ENCODE results near the gene MACROD1. TPM values are rescaled to one million over a fixed set of nuclear protein-coding genes. Genes with fewer than 3 reads are reported as not detected.

The MACROD1 gene
- total and polyA plus RNA-seq, 2 of the 13 experiments (the other 11 are each of a cell fraction or from before 2014, with no cell fraction given): 23.1 to 34.5 TPM

DNA sequence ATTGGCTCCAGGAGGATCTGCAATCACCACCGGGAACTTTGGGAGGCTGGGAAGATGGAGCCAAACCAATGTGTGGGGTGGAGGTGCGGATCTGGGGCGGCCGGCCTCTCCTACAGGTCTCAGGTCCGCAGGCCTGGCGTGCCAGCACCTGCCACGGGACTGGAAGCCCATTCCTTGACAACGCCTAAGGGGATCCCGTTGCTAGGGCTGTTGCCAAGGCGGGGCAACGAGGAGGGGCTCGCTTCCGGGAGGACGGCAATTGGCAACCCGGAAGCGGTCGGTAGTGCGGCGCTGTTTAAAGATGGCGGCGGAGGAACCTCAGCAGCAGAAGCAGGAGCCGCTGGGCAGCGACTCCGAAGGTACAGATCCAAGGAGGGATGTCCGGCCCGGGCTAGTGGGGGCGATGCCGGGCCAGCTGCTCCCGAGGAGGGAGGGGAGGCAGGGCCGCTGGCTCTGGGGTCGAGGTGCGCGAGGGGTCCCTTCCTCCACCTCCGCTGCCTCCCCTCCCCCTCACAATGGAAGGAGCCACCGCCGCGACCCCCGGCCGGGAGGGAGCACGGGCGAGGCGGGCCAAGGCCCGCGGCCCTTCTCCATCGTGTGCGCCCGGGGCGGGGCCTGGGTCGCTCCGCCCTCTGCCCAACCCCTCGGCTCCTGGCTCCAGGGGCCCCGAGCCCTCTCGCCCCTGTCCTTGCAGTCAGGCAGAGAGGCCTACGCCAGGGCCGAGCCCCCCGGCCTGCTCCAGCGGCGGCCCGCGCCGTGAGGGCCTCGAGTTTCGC is 179.6 kb downstream of the MACROD1 start, which contains the start of gene OTUB1 (continued):
- TF ChIP-seq, protein P1, sequence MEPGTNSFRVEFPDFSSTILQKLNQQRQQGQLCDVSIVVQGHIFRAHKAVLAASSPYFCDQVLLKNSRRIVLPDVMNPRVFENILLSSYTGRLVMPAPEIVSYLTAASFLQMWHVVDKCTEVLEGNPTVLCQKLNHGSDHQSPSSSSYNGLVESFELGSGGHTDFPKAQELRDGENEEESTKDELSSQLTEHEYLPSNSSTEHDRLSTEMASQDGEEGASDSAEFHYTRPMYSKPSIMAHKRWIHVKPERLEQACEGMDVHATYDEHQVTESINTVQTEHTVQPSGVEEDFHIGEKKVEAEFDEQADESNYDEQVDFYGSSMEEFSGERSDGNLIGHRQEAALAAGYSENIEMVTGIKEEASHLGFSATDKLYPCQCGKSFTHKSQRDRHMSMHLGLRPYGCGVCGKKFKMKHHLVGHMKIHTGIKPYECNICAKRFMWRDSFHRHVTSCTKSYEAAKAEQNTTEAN (CRISPR knock-in tag; conservative IDR thresholded peaks at IDR 0.05): 0 out of 2 replicates have a peak, but pooled peaks have one; percentile 61
- TF ChIP-seq, protein P2, sequence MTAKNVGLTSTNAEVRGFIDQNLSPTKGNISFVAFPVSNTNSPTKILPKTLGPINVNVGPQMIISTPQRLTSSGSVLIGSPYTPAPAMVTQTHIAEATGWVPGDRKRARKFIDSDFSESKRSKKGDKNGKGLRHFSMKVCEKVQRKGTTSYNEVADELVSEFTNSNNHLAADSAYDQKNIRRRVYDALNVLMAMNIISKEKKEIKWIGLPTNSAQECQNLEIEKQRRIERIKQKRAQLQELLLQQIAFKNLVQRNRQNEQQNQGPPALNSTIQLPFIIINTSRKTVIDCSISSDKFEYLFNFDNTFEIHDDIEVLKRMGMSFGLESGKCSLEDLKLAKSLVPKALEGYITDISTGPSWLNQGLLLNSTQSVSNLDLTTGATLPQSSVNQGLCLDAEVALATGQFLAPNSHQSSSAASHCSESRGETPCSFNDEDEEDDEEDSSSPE (CRISPR knock-in tag; IDR thresholded peaks at IDR 0.05): peak; percentile 72
- TF ChIP-seq ZNF766 (CRISPR knock-in tag; IDR thresholded peaks at IDR 0.05; ENCODE audit: borderline replicate concordance) (peak; percentile 91), ZMAT3 (CRISPR knock-in tag; conservative IDR thresholded peaks at IDR 0.05) (0 out of 2 replicates have a peak, but pooled peaks have one; percentile 80), ZNF10 (CRISPR knock-in tag; IDR thresholded peaks at IDR 0.05; ENCODE audit: borderline replicate concordance, low read depth) (no peak), HNF4G (IDR thresholded peaks at IDR 0.05; ENCODE audit: borderline replicate concordance, low read depth, low read length) (no peak), HNF4G (CRISPR knock-in tag; IDR thresholded peaks at IDR 0.05; ENCODE audit: borderline replicate concordance, low read depth) (no peak), NBN (conservative IDR thresholded peaks at IDR 0.05) (no peak), KMT2A (CRISPR knock-in tag; IDR thresholded peaks at IDR 0.05) (peak; percentile 76), MED1 (CRISPR knock-in tag; IDR thresholded peaks at IDR 0.05) (peak; percentile 71), SMAD3 (CRISPR knock-in tag; IDR thresholded peaks at IDR 0.05) (peak; percentile 87; the same call in 1 of the 2 replicates), ZNF3 (CRISPR knock-in tag; IDR thresholded peaks at IDR 0.05) (no peak)
- TF ChIP-seq, protein P3, sequence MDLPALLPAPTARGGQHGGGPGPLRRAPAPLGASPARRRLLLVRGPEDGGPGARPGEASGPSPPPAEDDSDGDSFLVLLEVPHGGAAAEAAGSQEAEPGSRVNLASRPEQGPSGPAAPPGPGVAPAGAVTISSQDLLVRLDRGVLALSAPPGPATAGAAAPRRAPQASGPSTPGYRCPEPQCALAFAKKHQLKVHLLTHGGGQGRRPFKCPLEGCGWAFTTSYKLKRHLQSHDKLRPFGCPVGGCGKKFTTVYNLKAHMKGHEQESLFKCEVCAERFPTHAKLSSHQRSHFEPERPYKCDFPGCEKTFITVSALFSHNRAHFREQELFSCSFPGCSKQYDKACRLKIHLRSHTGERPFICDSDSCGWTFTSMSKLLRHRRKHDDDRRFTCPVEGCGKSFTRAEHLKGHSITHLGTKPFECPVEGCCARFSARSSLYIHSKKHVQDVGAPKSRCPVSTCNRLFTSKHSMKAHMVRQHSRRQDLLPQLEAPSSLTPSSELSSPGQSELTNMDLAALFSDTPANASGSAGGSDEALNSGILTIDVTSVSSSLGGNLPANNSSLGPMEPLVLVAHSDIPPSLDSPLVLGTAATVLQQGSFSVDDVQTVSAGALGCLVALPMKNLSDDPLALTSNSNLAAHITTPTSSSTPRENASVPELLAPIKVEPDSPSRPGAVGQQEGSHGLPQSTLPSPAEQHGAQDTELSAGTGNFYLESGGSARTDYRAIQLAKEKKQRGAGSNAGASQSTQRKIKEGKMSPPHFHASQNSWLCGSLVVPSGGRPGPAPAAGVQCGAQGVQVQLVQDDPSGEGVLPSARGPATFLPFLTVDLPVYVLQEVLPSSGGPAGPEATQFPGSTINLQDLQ (CRISPR knock-in tag; IDR thresholded peaks at IDR 0.05): no peak
- TF ChIP-seq, protein P4, sequence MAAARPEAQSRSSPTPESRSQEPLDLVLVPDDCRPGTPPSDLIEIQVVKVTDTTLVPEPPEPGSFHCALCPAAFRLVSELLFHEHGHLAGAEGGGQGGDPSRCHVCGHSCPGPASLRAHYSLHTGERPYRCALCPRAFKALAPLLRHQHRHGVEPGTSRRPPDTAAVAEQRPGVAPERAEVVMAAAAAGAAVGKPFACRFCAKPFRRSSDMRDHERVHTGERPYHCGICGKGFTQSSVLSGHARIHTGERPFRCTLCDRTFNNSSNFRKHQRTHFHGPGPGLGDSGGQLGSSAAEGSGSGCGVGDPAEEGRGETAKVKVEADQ (CRISPR knock-in tag; IDR thresholded peaks at IDR 0.05; ENCODE audit: borderline replicate concordance): peak; percentile 88
- TF ChIP-seq, protein P5, sequence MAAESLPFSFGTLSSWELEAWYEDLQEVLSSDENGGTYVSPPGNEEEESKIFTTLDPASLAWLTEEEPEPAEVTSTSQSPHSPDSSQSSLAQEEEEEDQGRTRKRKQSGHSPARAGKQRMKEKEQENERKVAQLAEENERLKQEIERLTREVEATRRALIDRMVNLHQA (CRISPR knock-in tag; IDR thresholded peaks at IDR 0.05): no peak
- TF ChIP-seq, protein P6, sequence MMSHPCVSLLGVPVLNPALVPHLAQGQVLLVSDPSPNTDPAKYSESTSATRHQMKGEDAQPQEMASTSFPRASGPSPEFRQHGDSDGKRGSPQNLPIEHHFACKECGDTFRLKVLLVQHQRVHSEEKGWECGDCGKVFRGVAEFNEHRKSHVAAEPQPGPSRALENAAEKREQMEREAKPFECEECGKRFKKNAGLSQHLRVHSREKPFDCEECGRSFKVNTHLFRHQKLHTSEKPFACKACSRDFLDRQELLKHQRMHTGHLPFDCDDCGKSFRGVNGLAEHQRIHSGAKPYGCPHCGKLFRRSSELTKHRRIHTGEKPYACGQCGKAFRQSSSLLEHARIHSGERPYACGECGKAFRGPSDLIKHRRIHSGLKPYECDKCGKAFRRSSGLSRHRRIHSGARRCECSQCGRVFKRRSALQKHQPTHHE (CRISPR knock-in tag; IDR thresholded peaks at IDR 0.05; ENCODE audit: borderline replicate concordance): peak; percentile 98; the same call in 1 of the 2 replicates
- TF ChIP-seq, protein P7, sequence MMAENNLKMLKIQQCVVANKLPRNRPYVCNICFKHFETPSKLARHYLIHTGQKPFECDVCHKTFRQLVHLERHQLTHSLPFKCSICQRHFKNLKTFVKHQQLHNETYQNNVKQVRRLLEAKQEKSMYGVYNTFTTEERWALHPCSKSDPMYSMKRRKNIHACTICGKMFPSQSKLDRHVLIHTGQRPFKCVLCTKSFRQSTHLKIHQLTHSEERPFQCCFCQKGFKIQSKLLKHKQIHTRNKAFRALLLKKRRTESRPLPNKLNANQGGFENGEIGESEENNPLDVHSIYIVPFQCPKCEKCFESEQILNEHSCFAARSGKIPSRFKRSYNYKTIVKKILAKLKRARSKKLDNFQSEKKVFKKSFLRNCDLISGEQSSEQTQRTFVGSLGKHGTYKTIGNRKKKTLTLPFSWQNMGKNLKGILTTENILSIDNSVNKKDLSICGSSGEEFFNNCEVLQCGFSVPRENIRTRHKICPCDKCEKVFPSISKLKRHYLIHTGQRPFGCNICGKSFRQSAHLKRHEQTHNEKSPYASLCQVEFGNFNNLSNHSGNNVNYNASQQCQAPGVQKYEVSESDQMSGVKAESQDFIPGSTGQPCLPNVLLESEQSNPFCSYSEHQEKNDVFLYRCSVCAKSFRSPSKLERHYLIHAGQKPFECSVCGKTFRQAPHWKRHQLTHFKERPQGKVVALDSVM (CRISPR knock-in tag; IDR thresholded peaks at IDR 0.05): peak; percentile 16; the same call in 1 of the 2 replicates

All from HepG2 (cell line).